SK-N-SH (cell line): ENCODE results near the gene NCAPD3. TPM values are rescaled to one million over a fixed set of nuclear protein-coding genes. Genes with fewer than 3 reads are reported as not detected.

Experiments
- CTCF ChIA-PET: fragments of 300-600, 350-600 bp; formaldehyde crosslinking; extraction: SDS; loops from one replicate; lab custom pipeline; 2021; lab: Yijun Ruan, JAX
- POLR2A ChIA-PET: fragments of 350-600 bp; sonication (Branson Sonifier 250); formaldehyde crosslinking; extraction: SDS; loops from one replicate; lab custom pipeline; 2020; ENCODE audit warnings: antibody characterized with exemption, inconsistent platforms; lab: Yijun Ruan, JAX
- DNase-seq: peaks from one replicate; pipeline ENCODE4 v3.0.0; 2012
- H2AFZ ChIP-seq: fragments of 200-600 bp; sonication (generic); 2 replicates; pipeline ENCODE4 v1.8.1; 2016; ENCODE audit warnings: antibody characterized with exemption, mild to moderate bottlenecking, low read depth
- H3F3A ChIP-seq: fragments of 200-600 bp; sonication (generic); replicated peaks from 2 replicates; pipeline ENCODE3; 2016; ENCODE audit warnings: antibody characterized with exemption, mild to moderate bottlenecking; ENCODE audit not compliant: insufficient read depth
- H3K27ac ChIP-seq, 2 experiments: fragments of 200-500 bp in 1 of 2; fragments of 200-600 bp in 1 of 2; sonication (Bioruptor generic) in 1 of 2; sonication (generic), shearing (Covaris generic) in 1 of 2; 2 replicates each; pipeline versions ENCODE4 v1.5.1 to v1.6.1; 2014 to 2016; ENCODE audit warnings: low read depth in 2 of 2, inconsistent platforms in 1 of 2, low read length in 1 of 2, mild to moderate bottlenecking in 1 of 2, mixed read lengths in 1 of 2
- H3K27me3 ChIP-seq: fragments of 200-600 bp; sonication (generic), shearing (Covaris generic); 2 replicates; pipeline ENCODE4 v1.6.1; 2016; ENCODE audit warnings: mixed run types; ENCODE audit not compliant: insufficient read depth
- H3K36me3 ChIP-seq, 2 experiments: fragments of 200-500 bp in 1 of 2; fragments of 200-600 bp in 1 of 2; sonication (Bioruptor generic) in 1 of 2; sonication (generic) in 1 of 2; replicated peaks in 1 of 2; 2 replicates each; pipeline versions ENCODE3 to v1.5.1; 2014 to 2016; ENCODE audit warnings: low read length in 1 of 2, mild to moderate bottlenecking in 1 of 2; ENCODE audit not compliant: insufficient read depth in 2 of 2, control insufficient read depth in 1 of 2
- H3K4me1 ChIP-seq, 2 experiments: fragments of 200-500 bp in 1 of 2; fragments of 200-600 bp in 1 of 2; sonication (Bioruptor generic) in 1 of 2; sonication (generic), shearing (Covaris generic) in 1 of 2; 2 replicates each; pipeline versions ENCODE4 v1.5.1 to v1.6.1; 2014 to 2016; ENCODE audit warnings: low read depth in 1 of 2, low read length in 1 of 2, mixed run types in 1 of 2; ENCODE audit not compliant: insufficient read depth in 2 of 2, control insufficient read depth in 1 of 2
- H3K4me2 ChIP-seq: fragments of 200-600 bp; sonication (generic), shearing (Covaris generic); 2 replicates; pipeline ENCODE4 v1.6.1; 2017; ENCODE audit warnings: mixed run types
- H3K4me3 ChIP-seq, 2 experiments: fragments of 200-500 bp in 1 of 2; fragments of 200-600 bp in 1 of 2; sonication (Bioruptor generic) in 1 of 2; sonication (generic), shearing (Covaris generic) in 1 of 2; 2 replicates each; pipeline versions ENCODE4 v1.5.1 to v1.8.1; 2014 to 2016; ENCODE audit warnings: low read depth in 2 of 2, inconsistent platforms in 1 of 2, low read length in 1 of 2, mild to moderate bottlenecking in 1 of 2, mixed read lengths in 1 of 2, moderate library complexity in 1 of 2
- H3K79me2 ChIP-seq: fragments of 200-600 bp; sonication (generic); 2 replicates; pipeline ENCODE4 v1.8.1; 2017; ENCODE audit warnings: mild to moderate bottlenecking; ENCODE audit not compliant: insufficient read depth
- H3K9ac ChIP-seq: fragments of 200-600 bp; sonication (generic); 2 replicates; pipeline ENCODE4 v1.6.1; 2017; ENCODE audit warnings: mixed run types
- H3K9me2 ChIP-seq: fragments of 200-600 bp; sonication (generic); 2 replicates; pipeline ENCODE4 v1.6.1; 2017; ENCODE audit warnings: mixed run types
- H3K9me3 ChIP-seq: fragments of 200-600 bp; sonication (generic); 2 replicates; pipeline ENCODE4 v1.6.1; 2017; ENCODE audit warnings: mixed run types, mild to moderate bottlenecking, moderate library complexity
- H4K20me1 ChIP-seq: fragments of 200-600 bp; sonication (generic); 2 replicates; pipeline ENCODE4 v1.6.1; 2017; ENCODE audit warnings: mild to moderate bottlenecking, mixed run types; ENCODE audit not compliant: insufficient read depth
- CHD2 ChIP-seq: fragments of 150-350 bp; IDR thresholded peaks from 2 replicates; pipeline ENCODE4 v1.6.1; 2018; ENCODE audit warnings: low read length; ENCODE audit not compliant: partially characterized antibody
- CTCF ChIP-seq: fragments of 200-600 bp; sonication (generic); IDR thresholded peaks from 2 replicates; pipeline ENCODE4 v1.6.1; 2017; ENCODE audit warnings: antibody characterized with exemption, mild to moderate bottlenecking, moderate library complexity
- EP300 ChIP-seq, 2 experiments: IDR thresholded peaks; 2 replicates each; pipeline versions ENCODE4 v1.4.0 to v1.6.1; 2012; ENCODE audit warnings: borderline replicate concordance in 1 of 2, low read depth in 1 of 2, low read length in 1 of 2
- EZH2phosphoT487 ChIP-seq: fragments of 200-600 bp; sonication (generic); IDR thresholded peaks from 2 replicates; pipeline ENCODE4 v1.6.1; 2017; ENCODE audit warnings: low read depth, mixed run types, mild to moderate bottlenecking, antibody characterized with exemption, moderate library complexity, borderline replicate concordance
- FOXJ3 ChIP-seq: sonication (generic); formaldehyde crosslinking; IDR thresholded peaks from 2 replicates; pipeline ENCODE4 v1.5.1; 2020; ENCODE audit warnings: mild to moderate bottlenecking, missing genetic modification reagents
- FOXM1 ChIP-seq: IDR thresholded peaks from 2 replicates; pipeline ENCODE4 v1.4.0; 2012; ENCODE audit warnings: low read depth, mild to moderate bottlenecking
- IRF3 ChIP-seq: fragments of 150-350 bp; IDR thresholded peaks from 2 replicates; pipeline ENCODE4 v1.6.1; 2016; ENCODE audit warnings: mild to moderate bottlenecking, low read depth, low read length
- JUND ChIP-seq: IDR thresholded peaks from 2 replicates; pipeline ENCODE4 v1.4.0; 2012
- MXI1 ChIP-seq: IDR thresholded peaks from 2 replicates; pipeline ENCODE4 v1.6.1; 2012; ENCODE audit warnings: mild to moderate bottlenecking, low read depth, low read length, improper control_type of control experiment
- NFIC ChIP-seq: IDR thresholded peaks from 2 replicates; pipeline ENCODE4 v1.4.0; 2012; ENCODE audit warnings: borderline replicate concordance
- NRF1 ChIP-seq: IDR thresholded peaks from 2 replicates; pipeline ENCODE4 v1.6.1; 2012; ENCODE audit warnings: low read depth, mild to moderate bottlenecking, low read length
- PBX3 ChIP-seq: IDR thresholded peaks from 2 replicates; pipeline ENCODE4; 2012
- POLR2AphosphoS5 ChIP-seq: IDR thresholded peaks from 2 replicates; pipeline ENCODE4 v1.6.1; 2012; ENCODE audit warnings: low read depth, low read length
- RAD21 ChIP-seq: IDR thresholded peaks from 2 replicates; pipeline ENCODE4 v1.6.1; 2012; ENCODE audit warnings: mild to moderate bottlenecking, low read length
- RCOR1 ChIP-seq: fragments of 150-350 bp; IDR thresholded peaks from 2 replicates; pipeline ENCODE4 v1.6.1; 2017; ENCODE audit warnings: antibody characterized with exemption, low read length
- REST ChIP-seq: IDR thresholded peaks from 2 replicates; pipeline ENCODE4 v1.6.1; 2012; ENCODE audit warnings: mild to moderate bottlenecking, low read depth, low read length, moderate library complexity
- RXRA ChIP-seq: IDR thresholded peaks from 2 replicates; pipeline ENCODE4 v1.4.0; 2012; ENCODE audit warnings: low read depth, mild to moderate bottlenecking, borderline replicate concordance
- TCF12 ChIP-seq: IDR thresholded peaks from 2 replicates; pipeline ENCODE4 v1.4.0; 2012
- TEAD4 ChIP-seq: IDR thresholded peaks from 2 replicates; pipeline ENCODE4 v1.4.0; 2012; ENCODE audit warnings: mild to moderate bottlenecking, borderline replicate concordance; ENCODE audit not compliant: insufficient read depth
- USF2 ChIP-seq: fragments of 150-350 bp; IDR thresholded peaks from 2 replicates; pipeline ENCODE4 v1.6.1; 2017; ENCODE audit warnings: antibody characterized with exemption, low read length, low read depth, borderline replicate concordance
- WGBS: methylation state at CpG from one replicate; pipeline ENCODE4 v1.1.6; 2017; ENCODE audit warnings: low lambda C conversion rate; 5-methylcytosine and 5-hydroxymethylcytosine counted together
- polyA plus RNA-seq, 3 experiments: library from polyadenylated mRNA; depleted of rRNA; stranded (reverse); fragments of >200 nt; gene quantifications; 2 replicates each; pipeline ENCODE4 v1.2.3, GENCODE V29; 2012

Gene NCAPD3
- polyA plus RNA-seq, 1 of the 3 experiments (the other 2 are of a cell fraction) = 19.5 TPM

GRCh38 chr11:134270250-134270714 lies 46.5 kb upstream of the NCAPD3 start (continued):
- TF ChIP-seq REST (no peak), EZH2phosphoT487 (no peak), RAD21 (peak; percentile 40), RXRA (no peak), FOXJ3 (CRISPR knock-in tag) (no peak), TEAD4 (no peak)

GRCh38 chr11:134267966-134268365 lies 44.2 kb upstream of the NCAPD3 start:
- H3K9ac ChIP-seq = no peak overlapping the region
- 87% methylated on average over 11 of the region's 11 CpGs for WGBS
- no peak overlapping the region for H3K4me3 ChIP-seq
- no peak for DNase-seq
- H2AFZ ChIP-seq = no peak overlapping the region
- H3K9me3 ChIP-seq = no peaks in the 10 kb centered on the region
- no peaks in the 10 kb centered on the region; a peak in 1 of 4 replicates for H3K4me1 ChIP-seq
- no peak overlapping the region for H3K27ac ChIP-seq
- H3F3A ChIP-seq = no peaks in the 10 kb centered on the region
- ChIA-PET CTCF (no interaction called here), POLR2A (no interaction called here)
- H3K4me2 ChIP-seq = no peak overlapping the region
- no peaks in the 10 kb centered on the region for H4K20me1 ChIP-seq
- peaks cover 3 to 16% of the 10 kb centered on the region in 2 experiments for H3K36me3 ChIP-seq
- H3K9me2 ChIP-seq = no peaks in the 10 kb centered on the region
- H3K79me2 ChIP-seq = no peaks in the 10 kb centered on the region
- peaks cover 8% of the 10 kb centered on the region; the same call in 1 of the 2 replicates for H3K27me3 ChIP-seq
- TF ChIP-seq PBX3 (no peak), POLR2AphosphoS5 (no peak), NFIC (no peak), TCF12 (no peak), USF2 (no peak), CHD2 (no peak), EP300 (IDR thresholded peaks at IDR 0.05; ENCODE audit: borderline replicate concordance in 1 of 2, low read depth in 1 of 2, low read length in 1 of 2) (no peak), REST (no peak), IRF3 (no peak), CTCF (no peak), NRF1 (no peak), MXI1 (no peak), JUND (no peak), FOXM1 (no peak), RCOR1 (no peak)
